OCI-LY7 (cell line): Measurements from ENCODE around the gene ARL9. TPM values are rescaled to one million over a fixed set of nuclear protein-coding genes. Genes with fewer than 3 reads are reported as not detected.

Experiments used
- BruUV-seq: library from RNA; stranded (reverse); fragments of 400-500 nt; replicated peaks from 2 replicates; lab custom pipeline; 2021; lab: Mats Ljungman, UMichigan
- CTCF ChIA-PET: fragments of 300-600 bp; sonication (Branson Sonifier 250); formaldehyde crosslinking; loops from one replicate; lab custom pipeline; 2022; ENCODE audit warnings: antibody characterized with exemption; ENCODE audit not compliant: unreplicated experiment; lab: Charles Lee
- POLR2A ChIA-PET: fragments of 300-600 bp; sonication (Branson Sonifier 250); formaldehyde crosslinking; loops from one replicate; lab custom pipeline; 2022; ENCODE audit warnings: antibody characterized with exemption; lab: Charles Lee
- DNase-seq: peaks from one replicate; pipeline ENCODE4 v3.0.0-alpha.2; 2015; ENCODE audit warnings: low spot score
- H2AFZ ChIP-seq: fragments of 200-600 bp; sonication (generic), shearing (Covaris generic); 2 replicates; pipeline ENCODE4 v1.6.1; 2014; ENCODE audit warnings: mild to moderate bottlenecking, antibody characterized with exemption, low read length, moderate library complexity
- H3K27ac ChIP-seq: fragments of 200-600 bp; sonication (generic); 2 replicates; pipeline ENCODE4 v1.5.1; 2014; ENCODE audit warnings: mixed run types, low read depth, mild to moderate bottlenecking, moderate library complexity, low read length, inconsistent platforms; ENCODE audit not compliant: poor library complexity, severe bottlenecking
- H3K36me3 ChIP-seq: fragments of 200-600 bp; sonication (generic); 2 replicates; pipeline ENCODE4 v1.6.1; 2014; ENCODE audit warnings: mild to moderate bottlenecking, antibody characterized with exemption, low read length, moderate library complexity, mixed read lengths; ENCODE audit not compliant: insufficient read depth
- H3K4me1 ChIP-seq: fragments of 200-600 bp; sonication (generic); 2 replicates; pipeline ENCODE4 v1.5.1; 2014; ENCODE audit warnings: mild to moderate bottlenecking, low read length; ENCODE audit not compliant: insufficient read depth, poor library complexity, severe bottlenecking
- H3K4me2 ChIP-seq: fragments of 200-600 bp; sonication (generic); 2 replicates; pipeline ENCODE4 v1.6.1; 2014; ENCODE audit warnings: mild to moderate bottlenecking, low read length
- H3K4me3 ChIP-seq: fragments of 200-600 bp; sonication (generic); 2 replicates; pipeline ENCODE4 v1.5.1; 2014; ENCODE audit warnings: mild to moderate bottlenecking, low read depth, low read length; ENCODE audit not compliant: poor library complexity, severe bottlenecking
- H3K79me2 ChIP-seq: fragments of 200-600 bp; sonication (generic); 2 replicates; pipeline ENCODE4 v1.6.1; 2016; ENCODE audit warnings: low read depth, mild to moderate bottlenecking, low read length, moderate library complexity, mixed read lengths; ENCODE audit not compliant: insufficient read depth
- H3K9me2 ChIP-seq: fragments of 200-600 bp; sonication (generic); 2 replicates; pipeline ENCODE4 v1.6.1; 2016; ENCODE audit warnings: mild to moderate bottlenecking, low read length, mixed read lengths; ENCODE audit not compliant: insufficient read depth
- H3K9me3 ChIP-seq: fragments of 200-600 bp; sonication (generic); 2 replicates; pipeline ENCODE4 v1.6.1; 2014; ENCODE audit warnings: mild to moderate bottlenecking, mixed run types, low read length, mixed read lengths
- H4K20me1 ChIP-seq: fragments of 200-600 bp; sonication (generic); 2 replicates; pipeline ENCODE4 v1.6.1; 2014; ENCODE audit warnings: mild to moderate bottlenecking, antibody characterized with exemption, low read length, moderate library complexity, mixed read lengths; ENCODE audit not compliant: insufficient read depth
- EZH2phosphoT487 ChIP-seq: fragments of 200-600 bp; sonication (generic); IDR thresholded peaks from 2 replicates; pipeline ENCODE4 v1.6.1; 2018; ENCODE audit warnings: low read depth, borderline replicate concordance, mild to moderate bottlenecking, mixed run types, antibody characterized with exemption, low read length, moderate library complexity, mixed read lengths
- intact Hi-C: fragments of 100-400 bp; cut with micrococcal nuclease; formaldehyde crosslinking; loops from one replicate; pipeline ENCODE4 v1.10.0; 2022; ENCODE audit not compliant: unreplicated experiment
- total RNA-seq, 2 experiments: library from RNA; depleted of rRNA in 1 of 2; stranded (reverse); fragments of >200 nt in 1 of 2; shearing (Covaris generic) in 1 of 2; gene quantifications; 2 replicates each; pipeline ENCODE4 v1.2.3, GENCODE V29; 2014 to 2022
- TF ChIP-seq, protein P1 (sequence below): fragments of 200-600 bp; sonication (generic); conservative IDR thresholded peaks from 2 replicates; pipeline ENCODE4 v1.5.1; 2014; ENCODE audit warnings: mild to moderate bottlenecking, antibody characterized with exemption, low read length, moderate library complexity, mixed read lengths

The ARL9 gene
- total RNA-seq, 2 experiments from 2014 or later = 0.32 to 0.76 TPM

DNA sequence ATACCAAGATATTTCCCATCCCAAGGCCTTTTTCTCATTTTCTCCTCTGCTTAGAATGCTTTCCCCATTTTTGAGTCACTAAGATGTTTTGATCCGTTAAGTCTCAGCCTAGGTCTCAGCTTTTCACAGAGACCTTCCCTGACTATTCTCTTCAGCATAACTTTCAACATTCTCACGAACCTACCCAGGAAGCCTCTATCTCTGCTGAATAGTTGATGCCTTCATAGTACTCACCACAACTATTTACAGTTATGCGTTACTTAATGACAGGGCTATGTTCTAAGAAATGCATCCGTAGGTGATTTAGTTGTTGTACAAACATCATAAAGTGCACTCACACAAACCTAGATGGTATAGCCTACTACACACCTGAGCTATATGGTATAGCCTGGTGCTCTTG is 64.5 kb downstream of the ARL9 start:
- Histone ChIP-seq H3K79me2 (no peaks in the 10 kb centered on the region), H3K9me3 (no peaks in the 10 kb centered on the region), H3K27ac (no peak overlapping the region), H3K4me3 (no peak overlapping the region), H3K4me1 (no peaks in the 10 kb centered on the region), H3K36me3 (no peaks in the 10 kb centered on the region), H2AFZ (no peak overlapping the region), H3K9me2 (no peaks in the 10 kb centered on the region), H4K20me1 (no peaks in the 10 kb centered on the region), H3K4me2 (no peak overlapping the region)
- ChIA-PET POLR2A (interaction anchor here (0.7 to 1.6 kb wide), 2 partner anchors 11 to 13 kb away, joined by 3 to 4 read pairs; no protein-coding TSS in a partner anchor), CTCF (no interaction called here)
- no peak for DNase-seq
- TF ChIP-seq EZH2phosphoT487 = no peak
- TF ChIP-seq, protein P1, sequence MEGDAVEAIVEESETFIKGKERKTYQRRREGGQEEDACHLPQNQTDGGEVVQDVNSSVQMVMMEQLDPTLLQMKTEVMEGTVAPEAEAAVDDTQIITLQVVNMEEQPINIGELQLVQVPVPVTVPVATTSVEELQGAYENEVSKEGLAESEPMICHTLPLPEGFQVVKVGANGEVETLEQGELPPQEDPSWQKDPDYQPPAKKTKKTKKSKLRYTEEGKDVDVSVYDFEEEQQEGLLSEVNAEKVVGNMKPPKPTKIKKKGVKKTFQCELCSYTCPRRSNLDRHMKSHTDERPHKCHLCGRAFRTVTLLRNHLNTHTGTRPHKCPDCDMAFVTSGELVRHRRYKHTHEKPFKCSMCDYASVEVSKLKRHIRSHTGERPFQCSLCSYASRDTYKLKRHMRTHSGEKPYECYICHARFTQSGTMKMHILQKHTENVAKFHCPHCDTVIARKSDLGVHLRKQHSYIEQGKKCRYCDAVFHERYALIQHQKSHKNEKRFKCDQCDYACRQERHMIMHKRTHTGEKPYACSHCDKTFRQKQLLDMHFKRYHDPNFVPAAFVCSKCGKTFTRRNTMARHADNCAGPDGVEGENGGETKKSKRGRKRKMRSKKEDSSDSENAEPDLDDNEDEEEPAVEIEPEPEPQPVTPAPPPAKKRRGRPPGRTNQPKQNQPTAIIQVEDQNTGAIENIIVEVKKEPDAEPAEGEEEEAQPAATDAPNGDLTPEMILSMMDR = no peak
- BruUV-seq = no TSS peak
- intact Hi-C loops = no loop called here

Other genes starting within 250 kb of the ARL9 start
- 10.4 TPM in 2 replicates for gene AASDH, start 118.3 kb upstream of the ARL9 start, total RNA-seq (2014; rRNA removed; shearing (Covaris generic))
- gene AASDH, start 118.3 kb upstream of the ARL9 start, total RNA-seq (2022) = 13.9 and 16.3 TPM in 2 replicates
- gene PPAT, start 70.2 kb upstream of the ARL9 start, total RNA-seq (2014; rRNA removed; shearing (Covaris generic)) = 35.8 and 47.2 TPM in 2 replicates
- gene PPAT, start 70.2 kb upstream of the ARL9 start, total RNA-seq (2022) = 48.2 and 54.3 TPM in 2 replicates
- gene PAICS, start 69.5 kb upstream of the ARL9 start, total RNA-seq (2014; rRNA removed; shearing (Covaris generic)) = 99.1 and 101 TPM in 2 replicates
- 271 and 295 TPM in 2 replicates for gene PAICS, start 69.5 kb upstream of the ARL9 start, total RNA-seq (2022)
- gene SRP72, start 38.2 kb upstream of the ARL9 start, total RNA-seq (2014; rRNA removed; shearing (Covaris generic)) = 53.5 and 65.8 TPM in 2 replicates
- 166 and 177 TPM in 2 replicates for gene SRP72, start 38.2 kb upstream of the ARL9 start, total RNA-seq (2022)
- gene HOPX, start 175.5 kb downstream of the ARL9 start, total RNA-seq (2014; rRNA removed; shearing (Covaris generic)) = not detected in 2 replicates
- not detected in 2 replicates for gene HOPX, start 175.5 kb downstream of the ARL9 start, total RNA-seq (2022)